ENCODE data around the gene UTF1. TPM values are rescaled to one million over a fixed set of nuclear protein-coding genes. Genes with fewer than 3 reads are reported as not detected.

The UTF1 gene
- total and polyA plus RNA-seq, 4 donors, result 0.06 to 0.52 TPM; not detected in 2

DNA sequence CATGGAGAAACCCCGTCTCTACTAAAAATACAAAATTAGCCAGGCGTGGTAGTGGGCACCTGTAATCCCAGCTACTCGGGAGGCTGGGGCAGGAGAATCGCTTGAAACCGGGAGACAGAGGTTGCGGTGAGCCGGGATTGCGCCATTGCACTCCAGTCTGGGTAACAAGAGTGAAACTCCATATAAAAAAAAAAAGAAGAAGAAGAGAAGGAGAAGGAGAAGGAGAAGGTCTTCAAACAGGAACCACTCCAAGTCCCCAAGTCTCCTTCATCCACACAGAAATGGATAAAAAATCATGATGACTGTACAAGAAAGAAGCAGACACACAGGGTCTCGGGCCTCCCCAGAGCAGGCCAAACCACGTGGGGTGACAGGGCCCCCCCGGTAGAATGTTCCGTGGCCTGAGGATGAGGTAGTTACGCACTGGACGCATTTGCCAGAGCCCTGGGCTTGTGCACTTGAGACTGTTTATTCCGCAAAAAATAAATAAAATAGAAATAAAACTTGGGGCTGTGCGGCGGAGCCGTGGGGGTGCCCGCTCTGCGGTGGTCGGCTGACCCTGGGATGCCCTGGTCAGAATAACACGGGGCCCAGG lies 23.4 kb downstream of the UTF1 start:
- TF ChIP-seq, protein P1, sequence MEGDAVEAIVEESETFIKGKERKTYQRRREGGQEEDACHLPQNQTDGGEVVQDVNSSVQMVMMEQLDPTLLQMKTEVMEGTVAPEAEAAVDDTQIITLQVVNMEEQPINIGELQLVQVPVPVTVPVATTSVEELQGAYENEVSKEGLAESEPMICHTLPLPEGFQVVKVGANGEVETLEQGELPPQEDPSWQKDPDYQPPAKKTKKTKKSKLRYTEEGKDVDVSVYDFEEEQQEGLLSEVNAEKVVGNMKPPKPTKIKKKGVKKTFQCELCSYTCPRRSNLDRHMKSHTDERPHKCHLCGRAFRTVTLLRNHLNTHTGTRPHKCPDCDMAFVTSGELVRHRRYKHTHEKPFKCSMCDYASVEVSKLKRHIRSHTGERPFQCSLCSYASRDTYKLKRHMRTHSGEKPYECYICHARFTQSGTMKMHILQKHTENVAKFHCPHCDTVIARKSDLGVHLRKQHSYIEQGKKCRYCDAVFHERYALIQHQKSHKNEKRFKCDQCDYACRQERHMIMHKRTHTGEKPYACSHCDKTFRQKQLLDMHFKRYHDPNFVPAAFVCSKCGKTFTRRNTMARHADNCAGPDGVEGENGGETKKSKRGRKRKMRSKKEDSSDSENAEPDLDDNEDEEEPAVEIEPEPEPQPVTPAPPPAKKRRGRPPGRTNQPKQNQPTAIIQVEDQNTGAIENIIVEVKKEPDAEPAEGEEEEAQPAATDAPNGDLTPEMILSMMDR (IDR thresholded peaks at IDR 0.05; ENCODE audit: control extremely low read depth, extremely low read depth), result no peak
- DNase-seq, result no peak

DNA sequence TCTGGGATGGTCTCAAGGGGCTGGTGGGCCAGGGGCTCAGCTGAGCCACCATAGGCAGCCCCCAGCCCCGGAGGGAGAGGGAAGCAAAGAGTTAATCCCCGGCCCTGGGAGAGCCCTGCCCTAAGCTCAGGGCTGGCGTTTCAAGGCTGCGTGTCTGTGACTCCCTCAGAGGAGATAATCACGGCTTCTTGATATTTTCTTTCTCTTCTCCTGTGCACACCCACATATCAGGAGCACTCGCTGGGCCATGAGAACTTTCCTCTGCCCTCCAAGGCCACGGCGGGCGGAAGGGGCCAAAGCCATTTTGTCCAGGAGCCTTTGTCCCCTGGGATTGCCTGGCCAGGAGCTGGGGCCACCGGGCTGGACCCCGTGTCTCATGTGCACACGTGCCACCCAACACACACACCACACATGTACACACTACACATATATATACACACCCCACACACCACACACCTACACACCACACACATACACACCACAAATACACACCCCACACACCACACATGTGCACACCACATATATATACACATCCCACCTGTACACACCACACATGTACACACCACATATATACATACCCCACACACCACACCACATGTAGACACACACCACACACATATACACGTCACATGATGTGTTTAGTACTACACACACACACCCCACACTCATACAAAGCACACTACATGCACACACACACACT lies 24.6 kb downstream of the UTF1 start:
- 73 to 82% methylated on average over 13 of the region's 13 CpGs for WGBS, 2 donors
- H3K9me3 ChIP-seq (ENCODE audit: control insufficient read depth in 4 of 4, insufficient read depth in 3 of 4, low read length in 3 of 4), result no peaks in the 10 kb centered on the region
- no peak for DNase-seq
- ATAC-seq (ENCODE audit: insufficient read depth, low FRiP score), result no peak
- H3K4me1 ChIP-seq (ENCODE audit: control insufficient read depth in 5 of 5, insufficient read depth in 5 of 5, low read length in 5 of 5), result peaks cover 0 to 21% (median 3%) of the 10 kb centered on the region in 5 donors
- TF ChIP-seq, protein P1 (IDR thresholded peaks at IDR 0.05; ENCODE audit: control extremely low read depth, extremely low read depth), result no peak
- H3K27ac ChIP-seq (ENCODE audit: low read depth in 1 of 2, low read length in 1 of 2), result no peak overlapping the region
- H3K36me3 ChIP-seq (ENCODE audit: control insufficient read depth in 4 of 4, insufficient read depth in 4 of 4, low read length in 4 of 4), result no peaks in the 10 kb centered on the region
- H3K27me3 ChIP-seq (ENCODE audit: control insufficient read depth in 3 of 3, insufficient read depth in 3 of 3, low read length in 2 of 3), result peaks cover 3 to 5% (median 4%) of the 10 kb centered on the region in 3 donors
- H3K4me3 ChIP-seq, result no peak overlapping the region
- no peak overlapping the region for H3K9ac ChIP-seq (ENCODE audit: insufficient read depth in 1 of 2, low read length in 2 of 2)

More for the DNA sequence above, 23.4 kb downstream of the UTF1 start:
- WGBS, 2 donors, result 67 to 78% methylated on average over 22 of the region's 22 CpGs
- Histone ChIP-seq H3K4me3 (no peak overlapping the region), H3K9ac (ENCODE audit: insufficient read depth in 1 of 2, low read length in 2 of 2) (no peak overlapping the region), H3K4me1 (ENCODE audit: control insufficient read depth in 5 of 5, insufficient read depth in 5 of 5, low read length in 5 of 5) (peaks cover 0 to 11% (median 0%) of the 10 kb centered on the region in 5 donors), H3K27me3 (ENCODE audit: control insufficient read depth in 3 of 3, insufficient read depth in 3 of 3, low read length in 2 of 3) (peaks cover 3 to 5% (median 5%) of the 10 kb centered on the region in 3 donors), H3K9me3 (ENCODE audit: control insufficient read depth in 4 of 4, insufficient read depth in 3 of 4, low read length in 3 of 4) (no peaks in the 10 kb centered on the region), H3K36me3 (ENCODE audit: control insufficient read depth in 4 of 4, insufficient read depth in 4 of 4, low read length in 4 of 4) (no peaks in the 10 kb centered on the region), H3K27ac (ENCODE audit: low read depth in 1 of 2, low read length in 1 of 2) (no peak overlapping the region)
- no peak for ATAC-seq (ENCODE audit: insufficient read depth, low FRiP score)

DNA sequence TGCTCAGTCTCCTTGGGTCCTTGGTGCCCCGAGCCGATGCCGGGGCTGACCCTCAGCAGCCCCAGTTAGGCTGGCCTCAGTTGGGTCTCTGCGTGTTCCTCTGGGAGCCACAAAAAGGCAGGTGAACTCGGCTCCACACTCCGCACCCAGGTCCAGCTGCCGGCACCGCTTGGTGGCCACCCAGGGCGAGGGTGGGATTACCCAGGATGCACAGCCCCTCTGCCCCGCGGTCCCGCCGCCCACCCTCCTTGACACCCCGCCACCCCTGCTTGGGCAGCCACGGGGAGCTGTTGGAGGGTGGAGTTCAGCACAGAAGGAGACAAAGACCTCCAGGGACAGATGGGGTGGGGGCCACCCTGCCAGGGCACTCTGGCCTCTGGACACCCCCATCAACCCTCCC lies 25.3 kb downstream of the UTF1 start:
- ATAC-seq (ENCODE audit: insufficient read depth, low FRiP score), result no peak
- no peak overlapping the region for H3K4me3 ChIP-seq

More for the DNA sequence above, 25.3 kb downstream of the UTF1 start:
- no peaks in the 10 kb centered on the region for H3K36me3 ChIP-seq (ENCODE audit: control insufficient read depth in 4 of 4, insufficient read depth in 4 of 4, low read length in 4 of 4)
- H3K4me1 ChIP-seq (ENCODE audit: control insufficient read depth in 5 of 5, insufficient read depth in 5 of 5, low read length in 5 of 5), result peaks cover 0 to 27% (median 5%) of the 10 kb centered on the region in 5 donors
- peaks cover 0 to 3% (median 2%) of the 10 kb centered on the region in 3 donors for H3K27me3 ChIP-seq (ENCODE audit: control insufficient read depth in 3 of 3, insufficient read depth in 3 of 3, low read length in 2 of 3)
- TF ChIP-seq, protein P1 (IDR thresholded peaks at IDR 0.05; ENCODE audit: control extremely low read depth, extremely low read depth), result no peak
- DNase-seq, result no peak
- WGBS, 2 donors, result 93 to 94% methylated on average over 12 to 15 of the region's 15 CpGs
- no peak overlapping the region for H3K27ac ChIP-seq (ENCODE audit: low read depth in 1 of 2, low read length in 1 of 2)
- H3K9me3 ChIP-seq (ENCODE audit: control insufficient read depth in 4 of 4, insufficient read depth in 3 of 4, low read length in 3 of 4), result no peaks in the 10 kb centered on the region
- H3K9ac ChIP-seq (ENCODE audit: insufficient read depth in 1 of 2, low read length in 2 of 2), result no peak overlapping the region
